ENCODE measurements around the gene LAMP1.

- TF ChIP-seq BHLHE40 (IDR thresholded peaks at IDR 0.05; ENCODE audit: low read depth, low read length) (no peak), POLR2A (IDR thresholded peaks at IDR 0.05; ENCODE audit: low read depth, low read length) (no peak), CTCF (conservative IDR thresholded peaks at IDR 0.05; ENCODE audit: low read depth, low read length) (no peak)
These were observed 31.8 kb downstream of the LAMP1 start for GRCh38 chr13:113328851-113329250.
